Mesendoderm (in vitro differentiated cells): ENCODE data around the gene ARHGAP15.

Experiments used
- DNase-seq: peaks from one replicate; pipeline ENCODE4 v3.0.0; 2013
- H2AK5ac ChIP-seq: 2 replicates; pipeline ENCODE4 v1.6.1; 2013; ENCODE audit warnings: low read length, inconsistent platforms
- H2BK120ac ChIP-seq: 2 replicates; pipeline ENCODE4 v1.6.1; 2013; ENCODE audit warnings: low read depth, mild to moderate bottlenecking, low read length, moderate library complexity, mixed read lengths
- H2BK15ac ChIP-seq: replicated peaks from 2 replicates; pipeline ENCODE4 v1.6.1; 2013; ENCODE audit warnings: low read depth, mild to moderate bottlenecking, moderate library complexity
- H2BK5ac ChIP-seq: 2 replicates; pipeline ENCODE4 v1.6.1; 2013; ENCODE audit warnings: low read length, inconsistent platforms
- H3K18ac ChIP-seq: 2 replicates; pipeline ENCODE4 v1.6.1; 2013; ENCODE audit warnings: mild to moderate bottlenecking, low read length, mixed read lengths
- H3K23ac ChIP-seq: one replicate; pipeline ENCODE4 v1.6.1; 2013; ENCODE audit warnings: low read length
- H3K27ac ChIP-seq: 2 replicates; pipeline ENCODE4 v1.5.1; 2013; ENCODE audit warnings: low read depth, mild to moderate bottlenecking, inconsistent platforms, low read length, moderate library complexity
- H3K27me3 ChIP-seq: 2 replicates; pipeline ENCODE4 v1.6.1; 2013; ENCODE audit warnings: low read length, control low read depth, mild to moderate bottlenecking, inconsistent platforms; ENCODE audit not compliant: insufficient read depth, poor library complexity
- H3K36me3 ChIP-seq: 2 replicates; pipeline ENCODE4 v1.6.1; 2013; ENCODE audit warnings: low read length, inconsistent platforms; ENCODE audit not compliant: control insufficient read depth, insufficient read depth
- H3K4ac ChIP-seq: one replicate; pipeline ENCODE4 v1.6.1; 2013; ENCODE audit warnings: low read depth, mild to moderate bottlenecking, low read length, moderate library complexity
- H3K4me1 ChIP-seq: 2 replicates; pipeline ENCODE4 v1.6.1; 2013; ENCODE audit warnings: low read depth, low read length, inconsistent platforms; ENCODE audit not compliant: control insufficient read depth
- H3K4me2 ChIP-seq: 2 replicates; pipeline ENCODE4 v1.6.1; 2013; ENCODE audit warnings: low read length
- H3K4me3 ChIP-seq: 2 replicates; pipeline ENCODE4 v1.5.1; 2013; ENCODE audit warnings: mild to moderate bottlenecking, low read length
- H3K56ac ChIP-seq: one replicate; pipeline ENCODE4 v1.6.1; 2013; ENCODE audit warnings: low read length
- H3K79me1 ChIP-seq: 2 replicates; pipeline ENCODE4 v1.6.1; 2013; ENCODE audit warnings: low read length, inconsistent platforms
- H3K79me2 ChIP-seq: 2 replicates; pipeline ENCODE4 v1.6.1; 2013; ENCODE audit warnings: mild to moderate bottlenecking, low read length; ENCODE audit not compliant: control insufficient read depth, insufficient read depth
- H3K9ac ChIP-seq: 2 replicates; pipeline ENCODE4 v1.6.1; 2013; ENCODE audit warnings: low read length, inconsistent platforms
- H4K5ac ChIP-seq: one replicate; pipeline ENCODE4 v1.6.1; 2013; ENCODE audit warnings: low read length
- H4K8ac ChIP-seq: one replicate; pipeline ENCODE4 v1.6.1; 2013; ENCODE audit warnings: low read depth, mild to moderate bottlenecking, control low read depth, low read length, moderate library complexity
- WGBS: extraction: QIAGEN DNeasy Blood & Tissue Kit; methylation state at CpG from one replicate; pipeline ENCODE4 v1.1.7; 2013; ENCODE audit warnings: low lambda C conversion rate, missing lambda C conversion rate; ENCODE audit not compliant: insufficient coverage; ENCODE audit errors: extremely low coverage; 5-methylcytosine and 5-hydroxymethylcytosine counted together

Gene ARHGAP15

GRCh38 chr2:143581134-143581533, 451.9 kb downstream of the ARHGAP15 start:
- DNase-seq: no peak

DNA sequence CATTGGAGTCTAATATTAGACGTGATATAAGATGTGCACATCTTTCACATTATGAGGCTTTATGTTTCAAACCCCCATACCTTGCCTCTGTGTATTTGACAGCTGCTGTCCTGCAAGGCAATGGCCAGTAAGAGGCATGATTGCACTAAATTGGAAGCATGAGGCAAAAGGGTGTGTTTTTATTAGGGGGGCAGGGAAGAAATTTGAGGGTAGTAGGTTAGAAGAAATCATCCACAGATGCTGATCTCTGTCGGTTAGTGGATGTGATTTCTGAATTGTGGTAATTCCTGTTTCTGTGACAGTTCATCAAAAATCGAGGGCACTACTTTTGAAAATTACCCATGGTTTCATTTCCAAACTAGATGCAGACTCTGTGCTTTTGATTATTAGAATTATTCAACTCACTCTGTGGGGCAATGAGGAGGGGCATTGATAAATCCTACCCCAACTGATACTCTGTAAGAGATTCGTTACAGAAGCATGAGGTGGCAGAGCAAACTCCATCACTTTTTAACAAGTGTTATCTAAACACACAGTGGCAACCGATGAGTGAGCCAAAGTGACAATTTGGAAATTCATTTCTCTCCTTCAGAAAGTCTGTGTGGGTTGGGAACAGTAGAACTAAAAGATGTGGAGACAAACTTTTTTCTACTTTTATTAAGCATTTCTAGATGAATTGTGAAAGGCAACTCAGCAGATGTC, 453.0 kb downstream of the ARHGAP15 start:
- H3K4me3 ChIP-seq: no peak overlapping the region
- H4K5ac ChIP-seq: no peak overlapping the region
- no peak overlapping the region for H2AK5ac ChIP-seq
- peak; percentile 18 for DNase-seq
- H2BK15ac ChIP-seq: no peak overlapping the region
- no peak overlapping the region for H3K18ac ChIP-seq
- WGBS: no CpG with 5 or more reads among the region's 5 CpGs
- H3K79me2 ChIP-seq: no peaks in the 10 kb centered on the region
- H3K27ac ChIP-seq: no peak overlapping the region
- H2BK120ac ChIP-seq: no peak overlapping the region
- H4K8ac ChIP-seq: no peak overlapping the region
- H3K23ac ChIP-seq: no peak overlapping the region
- no peak overlapping the region for H3K4me2 ChIP-seq
- no peak overlapping the region for H3K56ac ChIP-seq
- H3K9ac ChIP-seq: no peak overlapping the region
- H3K79me1 ChIP-seq: no peaks in the 10 kb centered on the region
- H3K36me3 ChIP-seq: no peaks in the 10 kb centered on the region
- H3K4ac ChIP-seq: no peak overlapping the region
- no peak overlapping the region for H2BK5ac ChIP-seq
- peaks cover 3% of the 10 kb centered on the region for H3K4me1 ChIP-seq
- H3K27me3 ChIP-seq: no peaks in the 10 kb centered on the region

More at GRCh38 chr2:143581134-143581533, 451.9 kb downstream of the ARHGAP15 start:
- no peak overlapping the region for H2AK5ac ChIP-seq
- no peak overlapping the region for H2BK15ac ChIP-seq
- no peak overlapping the region for H3K4me3 ChIP-seq
- no peak overlapping the region for H3K4me2 ChIP-seq
- H3K79me1 ChIP-seq: no peaks in the 10 kb centered on the region
- H3K27me3 ChIP-seq: no peaks in the 10 kb centered on the region
- no peak overlapping the region for H3K23ac ChIP-seq
- H3K27ac ChIP-seq: no peak overlapping the region
- no peak overlapping the region for H3K4ac ChIP-seq
- H3K4me1 ChIP-seq: peaks cover 3% of the 10 kb centered on the region
- no CpG with 5 or more reads among the region's 2 CpGs for WGBS
- H3K79me2 ChIP-seq: no peaks in the 10 kb centered on the region
- no peaks in the 10 kb centered on the region for H3K36me3 ChIP-seq
- H4K5ac ChIP-seq: no peak overlapping the region
- H3K56ac ChIP-seq: peak overlapping the region; percentile 28
- no peak overlapping the region for H3K18ac ChIP-seq
- no peak overlapping the region for H3K9ac ChIP-seq
- H2BK120ac ChIP-seq: peak overlapping the region; percentile 45
- H4K8ac ChIP-seq: no peak overlapping the region
- H2BK5ac ChIP-seq: no peak overlapping the region

DNA sequence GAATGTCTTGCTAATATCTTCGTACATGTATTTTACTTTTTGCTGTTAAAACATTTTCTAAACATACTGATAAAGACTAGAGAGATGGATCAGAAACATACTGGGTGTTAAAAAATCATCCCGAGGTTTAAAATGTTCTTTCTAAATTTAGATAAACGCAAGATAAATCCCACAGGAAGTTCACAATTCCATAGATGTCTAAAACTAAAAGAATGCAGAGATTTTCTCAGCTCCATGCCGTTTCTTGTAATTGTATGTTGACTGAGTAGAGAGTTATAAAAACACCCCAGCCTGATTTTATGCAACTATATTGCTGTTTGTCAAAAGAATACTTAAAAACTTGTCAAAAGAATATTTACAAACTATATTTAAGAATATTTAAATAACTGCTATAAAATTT, 455.7 kb downstream of the ARHGAP15 start:
- Histone ChIP-seq H2BK5ac (no peak overlapping the region), H2AK5ac (no peak overlapping the region), H3K4me1 (peaks cover 3% of the 10 kb centered on the region), H2BK15ac (no peak overlapping the region), H3K23ac (no peak overlapping the region), H3K9ac (no peak overlapping the region), H2BK120ac (no peak overlapping the region), H3K56ac (no peak overlapping the region), H3K18ac (no peak overlapping the region), H3K4me3 (no peak overlapping the region), H3K36me3 (no peaks in the 10 kb centered on the region), H4K8ac (no peak overlapping the region), H3K27me3 (no peaks in the 10 kb centered on the region), H3K79me1 (no peaks in the 10 kb centered on the region), H3K4me2 (no peak overlapping the region), H3K4ac (no peak overlapping the region), H3K79me2 (no peaks in the 10 kb centered on the region), H3K27ac (no peak overlapping the region), H4K5ac (no peak overlapping the region)
- no peak for DNase-seq
- no CpG with 5 or more reads among the region's 4 CpGs for WGBS

DNA sequence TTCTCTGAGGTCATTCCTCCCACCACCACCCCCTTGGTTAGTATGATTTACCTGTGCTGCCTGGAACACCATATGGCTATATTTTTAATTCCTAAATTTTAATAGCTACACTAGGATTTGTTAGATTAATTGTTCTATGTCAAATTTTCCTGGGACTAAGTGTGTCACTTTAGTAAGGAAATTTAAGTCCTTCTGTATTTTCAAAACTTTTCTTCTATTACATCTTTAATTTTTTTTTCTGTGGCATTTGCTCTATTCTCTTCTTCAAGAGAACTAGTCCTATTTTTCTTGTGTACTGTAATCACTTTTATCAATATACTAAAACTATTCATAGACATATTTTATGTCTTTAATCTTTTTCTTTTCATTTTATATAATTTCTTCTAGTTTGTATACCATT, 456.9 kb downstream of the ARHGAP15 start:
- Histone ChIP-seq H2BK5ac (no peak overlapping the region), H3K4me1 (peaks cover 3% of the 10 kb centered on the region), H4K5ac (no peak overlapping the region), H3K56ac (no peak overlapping the region), H3K27me3 (no peaks in the 10 kb centered on the region), H3K9ac (no peak overlapping the region), H3K18ac (no peak overlapping the region), H3K79me1 (no peaks in the 10 kb centered on the region), H3K4ac (no peak overlapping the region), H3K27ac (no peak overlapping the region), H3K79me2 (no peaks in the 10 kb centered on the region), H3K4me2 (no peak overlapping the region), H2BK15ac (no peak overlapping the region), H3K23ac (no peak overlapping the region), H2BK120ac (no peak overlapping the region), H2AK5ac (no peak overlapping the region), H3K4me3 (no peak overlapping the region), H3K36me3 (no peaks in the 10 kb centered on the region), H4K8ac (no peak overlapping the region)
- no peak for DNase-seq

DNA sequence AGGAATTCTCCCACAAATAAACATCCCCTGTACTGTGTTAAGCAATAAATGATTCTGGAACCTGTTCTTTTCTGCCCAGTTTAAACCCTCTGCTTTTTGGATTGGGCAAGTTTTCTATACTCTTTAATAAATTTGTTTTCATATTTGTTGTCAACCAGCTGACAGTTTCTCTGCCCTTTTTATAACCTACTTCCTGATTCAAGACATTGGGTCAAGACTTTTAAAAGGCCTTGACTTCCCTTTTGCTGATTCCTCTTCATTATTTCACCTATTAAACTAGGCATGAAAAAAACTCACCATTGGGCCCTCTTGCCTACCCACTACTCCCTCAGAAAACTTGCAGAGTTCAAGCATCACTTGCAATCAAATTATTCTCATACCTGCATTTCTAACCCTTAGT, 459.5 kb downstream of the ARHGAP15 start:
- H3K23ac ChIP-seq: no peak overlapping the region
- H3K36me3 ChIP-seq: no peaks in the 10 kb centered on the region
- no peak overlapping the region for H2BK15ac ChIP-seq
- no peak overlapping the region for H2BK120ac ChIP-seq
- H3K27ac ChIP-seq: no peak overlapping the region
- no peaks in the 10 kb centered on the region for H3K79me1 ChIP-seq
- H3K9ac ChIP-seq: no peak overlapping the region
- H3K56ac ChIP-seq: no peak overlapping the region
- H4K5ac ChIP-seq: no peak overlapping the region
- no peaks in the 10 kb centered on the region for H3K4me1 ChIP-seq
- H3K79me2 ChIP-seq: no peaks in the 10 kb centered on the region
- no peak overlapping the region for H3K18ac ChIP-seq
- DNase-seq: no peak
- H2AK5ac ChIP-seq: no peak overlapping the region
- no peak overlapping the region for H3K4me2 ChIP-seq
- H2BK5ac ChIP-seq: no peak overlapping the region
- H3K4ac ChIP-seq: no peak overlapping the region
- H3K27me3 ChIP-seq: no peaks in the 10 kb centered on the region
- no peak overlapping the region for H3K4me3 ChIP-seq
- no peak overlapping the region for H4K8ac ChIP-seq

- DNase-seq: no peak
- no peak overlapping the region for H2AK5ac ChIP-seq
- H3K27ac ChIP-seq: no peak overlapping the region
- H3K36me3 ChIP-seq: no peaks in the 10 kb centered on the region
- H4K5ac ChIP-seq: no peak overlapping the region
- no peaks in the 10 kb centered on the region for H3K4me1 ChIP-seq
- H3K4me3 ChIP-seq: no peak overlapping the region
- 100% methylated on average over 1 of the region's 7 CpGs for WGBS
- no peak overlapping the region for H2BK120ac ChIP-seq
- no peak overlapping the region for H3K4ac ChIP-seq
- no peak overlapping the region for H3K4me2 ChIP-seq
- H3K23ac ChIP-seq: no peak overlapping the region
- H3K9ac ChIP-seq: no peak overlapping the region
- H2BK15ac ChIP-seq: no peak overlapping the region
- H3K27me3 ChIP-seq: no peaks in the 10 kb centered on the region
- no peaks in the 10 kb centered on the region for H3K79me1 ChIP-seq
- H3K79me2 ChIP-seq: no peaks in the 10 kb centered on the region
- no peak overlapping the region for H3K18ac ChIP-seq
- H3K56ac ChIP-seq: no peak overlapping the region
- no peak overlapping the region for H4K8ac ChIP-seq
- no peak overlapping the region for H2BK5ac ChIP-seq
These were observed 464.9 kb downstream of the ARHGAP15 start for GRCh38 chr2:143594161-143594560.
